ENCODE results near the gene LYSMD2.

LYSMD2 gene

DNA sequence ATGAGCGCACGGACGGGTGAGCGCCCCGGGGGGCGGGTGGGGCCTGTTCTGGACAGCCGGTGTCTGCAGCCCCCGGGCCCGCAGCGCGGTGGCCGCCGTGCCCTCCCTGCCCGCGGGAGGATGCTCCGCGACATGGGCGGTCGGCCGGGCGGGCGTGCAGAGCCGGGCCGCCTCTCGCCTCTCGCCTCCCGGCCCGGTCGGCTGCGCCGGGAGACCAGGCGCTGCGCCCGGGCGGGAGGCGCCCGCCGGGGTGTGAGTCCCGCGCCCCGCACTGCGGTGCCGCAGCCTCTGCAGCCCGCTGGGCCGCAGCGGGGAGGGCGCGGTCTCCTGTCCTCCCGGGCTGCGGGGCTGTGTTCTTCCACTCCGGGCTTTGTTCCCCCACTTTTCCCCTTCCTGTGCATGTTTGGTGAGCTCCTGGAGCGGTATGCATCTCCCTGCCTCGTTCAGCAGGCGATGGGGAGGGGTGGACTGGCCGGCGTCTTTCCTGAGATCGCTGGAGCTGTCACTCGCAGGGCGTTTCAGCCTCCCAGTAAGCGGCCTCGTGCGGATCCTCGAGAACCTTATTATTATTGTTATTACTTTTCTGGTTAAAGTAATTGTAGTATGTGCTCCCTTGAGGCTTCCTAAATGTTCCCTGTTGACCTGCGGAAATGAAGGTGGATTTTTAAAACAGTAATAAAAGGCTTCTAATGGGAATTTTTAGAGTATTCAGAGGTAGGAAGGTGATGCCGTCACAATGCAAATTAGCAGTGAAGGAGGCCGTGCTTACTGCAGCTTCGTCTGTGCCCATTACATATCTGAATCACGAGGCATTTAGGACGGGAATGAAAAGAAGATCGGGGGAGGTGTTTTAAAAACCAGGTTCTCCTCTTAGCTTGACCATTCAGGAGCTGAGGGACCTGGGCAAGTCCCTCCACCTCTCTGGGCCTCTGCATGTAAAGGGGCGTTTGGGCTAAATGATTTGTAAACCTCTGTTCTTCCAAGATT is 14.5 kb upstream of the LYSMD2 start:
- DNase-seq = peak; percentile 43

DNA sequence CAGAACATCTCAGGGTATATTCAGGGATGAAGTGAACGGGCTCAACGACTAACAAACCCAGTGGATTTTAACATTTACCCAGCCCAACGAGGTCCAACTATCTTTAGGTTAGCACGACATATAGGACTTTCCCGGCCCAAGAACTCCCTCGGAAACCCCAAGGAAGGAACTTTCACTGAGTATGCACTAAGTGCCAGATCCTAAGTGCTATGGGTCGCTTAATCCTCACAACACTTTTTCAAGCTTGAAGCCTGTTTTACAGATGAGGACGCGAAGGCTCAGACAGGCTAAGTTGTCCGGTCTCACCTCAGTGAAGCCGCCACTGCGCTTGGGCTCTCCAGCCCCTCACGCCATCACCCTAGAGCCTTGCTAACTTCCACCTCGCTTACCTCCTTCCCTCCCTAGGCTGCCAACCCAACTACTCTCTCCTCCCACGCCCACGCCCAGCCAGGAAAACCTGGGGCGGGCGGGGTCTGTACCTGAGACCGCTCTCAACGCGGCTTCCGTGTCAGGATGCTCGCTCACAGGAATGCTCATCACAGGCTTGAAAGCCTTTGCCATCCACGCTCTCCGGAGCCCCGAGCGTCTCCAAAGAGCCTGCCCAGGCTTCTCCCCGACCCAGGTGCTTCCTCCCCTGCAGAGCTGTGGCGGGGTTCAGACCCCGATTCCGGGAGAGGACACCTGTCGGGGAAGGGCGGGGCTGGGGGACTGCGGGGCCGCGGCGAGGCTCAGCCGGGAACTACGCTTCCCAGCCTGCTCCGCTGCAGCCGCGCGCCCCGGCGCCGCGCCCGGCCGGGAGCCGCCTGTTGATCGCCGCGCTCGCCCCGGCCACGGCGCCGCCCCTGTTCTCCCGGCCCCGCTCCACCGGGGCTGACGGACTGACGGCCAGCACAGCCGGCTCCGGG is 13.6 kb upstream of the LYSMD2 start, which contains the start of gene TMOD2:
Gene TMOD2 (plus strand): TSS at position 806 of the 905 bp plus-strand sequence. CDS start 14,845 bp downstream, outside the sequence.
- DNase-seq = peak; percentile 62

DNA sequence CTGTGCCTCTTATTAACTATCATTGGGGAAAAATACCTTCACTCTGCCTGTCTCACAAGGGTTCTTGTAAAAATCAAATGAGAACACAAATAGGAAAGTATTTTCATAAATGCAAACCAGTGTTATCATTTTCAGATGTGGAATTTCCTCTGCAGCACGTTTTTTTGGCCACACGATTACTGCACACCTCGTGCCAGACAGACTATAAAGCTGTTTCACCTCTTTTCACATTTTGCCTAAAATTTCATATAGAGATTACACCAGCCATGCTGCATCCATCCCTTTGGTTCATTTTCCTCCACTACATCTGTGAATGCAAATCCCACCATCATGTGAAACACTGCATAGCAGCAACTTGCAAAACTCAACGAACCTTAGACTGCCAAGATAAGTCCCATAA is 12.7 kb upstream of the LYSMD2 start:
- no peak for DNase-seq

DNA sequence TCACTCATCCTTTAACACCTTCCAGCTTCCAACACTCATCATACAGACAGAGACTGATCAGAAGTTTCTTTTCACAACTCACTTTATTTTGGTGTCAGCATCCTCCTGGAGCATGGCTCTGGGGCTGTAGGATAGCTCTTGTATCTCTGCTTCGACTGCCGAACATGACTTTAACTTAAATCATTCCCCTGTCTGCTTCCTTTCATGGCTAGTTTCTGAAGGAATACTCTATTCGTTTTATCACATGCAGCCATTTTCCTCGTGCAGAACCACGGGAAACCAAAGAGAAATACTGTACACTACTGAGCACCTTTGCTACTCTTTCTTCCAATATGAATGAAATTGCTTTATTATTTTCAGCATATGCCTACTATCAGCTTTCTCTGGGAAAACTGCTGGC is 11.9 kb upstream of the LYSMD2 start:
- no peak for DNase-seq

DNA sequence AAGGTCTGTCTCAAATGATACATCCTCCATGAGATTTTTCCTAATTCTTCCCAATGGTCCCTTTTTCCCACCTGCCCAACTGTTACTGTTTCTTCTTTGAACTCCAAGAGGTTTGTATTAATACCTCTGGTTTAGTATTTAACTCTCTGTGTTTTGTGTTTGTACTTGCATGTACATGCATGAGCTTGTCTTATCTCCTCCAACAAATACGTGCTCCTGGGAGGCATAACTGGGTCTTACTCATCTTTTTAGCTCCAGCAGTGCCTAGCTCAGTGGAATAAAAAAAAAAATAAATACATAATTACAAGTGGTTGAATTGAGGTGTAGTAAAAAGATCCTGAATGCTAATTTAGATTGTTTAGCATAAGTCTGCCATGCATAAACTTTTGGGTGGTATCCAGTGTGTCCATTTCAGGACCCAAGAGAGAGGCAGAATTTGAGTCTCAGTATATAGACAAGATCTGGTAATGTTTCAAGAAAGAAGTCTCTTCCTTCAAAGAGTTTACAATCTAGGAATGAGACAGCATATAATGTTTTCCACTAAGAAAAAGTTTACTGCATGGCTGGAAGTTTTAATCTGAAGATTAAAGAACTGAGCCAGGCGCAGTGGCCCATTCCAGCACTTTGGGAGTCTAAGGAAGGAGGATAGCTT is 1.7 kb upstream of the LYSMD2 start:
- no peak for DNase-seq

DNA sequence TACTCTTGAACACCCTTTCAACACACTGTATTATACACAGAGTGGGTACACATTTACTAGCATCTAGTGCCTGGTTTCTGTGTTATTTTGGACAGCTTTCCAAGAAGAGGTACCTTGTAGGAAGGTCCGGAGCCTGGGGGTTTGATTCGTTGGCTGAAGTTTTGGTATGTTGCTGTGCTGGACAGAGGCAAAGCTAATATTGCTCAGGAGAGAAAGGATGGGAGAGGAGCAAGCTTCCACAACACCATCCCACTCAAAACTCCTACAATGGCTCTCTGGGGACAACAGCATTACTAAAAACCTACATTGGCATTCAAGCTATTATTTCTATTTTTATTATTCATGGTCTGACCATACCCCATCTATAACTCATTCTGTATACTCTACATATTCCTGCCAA is 1.1 kb upstream of the LYSMD2 start:
- DNase-seq = no peak

DNA sequence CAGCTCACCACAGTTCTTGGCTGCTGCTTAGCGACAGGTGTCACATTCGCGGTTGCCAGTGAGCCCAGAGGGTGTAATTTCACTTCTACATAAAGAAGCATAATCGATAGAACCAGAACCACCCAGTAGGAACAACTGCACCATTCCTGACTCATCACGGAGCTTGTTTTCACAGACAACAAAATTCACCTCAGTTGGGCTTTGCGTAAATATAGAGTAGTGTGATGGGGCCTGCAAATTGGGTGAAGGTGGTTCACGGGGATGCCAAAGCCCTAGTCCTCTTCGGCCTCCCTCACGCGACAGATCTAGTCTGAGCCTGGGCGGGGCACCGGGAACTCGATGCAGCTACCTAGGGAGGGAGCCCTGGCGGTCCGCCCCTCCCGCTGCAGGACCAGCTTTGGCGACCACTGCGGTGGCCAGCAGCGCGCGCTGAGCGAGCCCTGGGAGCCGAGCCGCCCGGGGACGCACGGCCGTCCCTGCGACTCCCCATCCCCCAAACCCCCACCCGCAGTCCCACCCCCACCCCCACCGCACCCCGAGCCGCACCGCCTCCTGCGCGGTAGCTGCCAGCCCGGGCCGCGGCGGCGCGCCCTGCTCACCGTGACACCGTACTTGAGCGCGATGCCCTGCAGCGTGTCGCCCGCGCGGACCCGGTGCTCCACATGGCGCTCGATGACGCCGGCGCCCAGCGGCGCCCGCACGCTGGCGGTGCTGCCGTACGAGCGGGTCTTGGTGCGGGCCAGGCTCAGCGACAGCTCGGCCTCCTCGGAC is 519 bp downstream of the LYSMD2 start:
- DNase-seq = peak; percentile 14

DNA sequence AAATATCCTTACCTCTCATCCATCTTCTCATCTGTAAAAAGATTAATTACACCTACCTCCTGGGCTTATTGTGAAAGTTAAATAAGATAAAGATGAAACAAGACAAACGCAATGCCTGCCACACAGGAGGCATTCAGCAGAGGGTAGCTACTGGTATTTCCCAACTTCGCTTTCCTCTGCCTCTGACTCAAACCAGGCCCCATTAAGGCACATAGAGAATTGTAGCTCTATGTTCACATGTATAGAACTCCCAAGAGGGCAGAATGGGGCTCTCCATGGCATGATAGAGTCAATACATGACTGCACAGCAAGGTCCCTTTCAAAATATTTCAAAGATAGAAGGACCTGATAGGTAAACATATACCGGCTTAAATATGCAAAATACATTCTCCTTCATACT is 1.4 kb downstream of the LYSMD2 start:
- no peak for DNase-seq

DNA sequence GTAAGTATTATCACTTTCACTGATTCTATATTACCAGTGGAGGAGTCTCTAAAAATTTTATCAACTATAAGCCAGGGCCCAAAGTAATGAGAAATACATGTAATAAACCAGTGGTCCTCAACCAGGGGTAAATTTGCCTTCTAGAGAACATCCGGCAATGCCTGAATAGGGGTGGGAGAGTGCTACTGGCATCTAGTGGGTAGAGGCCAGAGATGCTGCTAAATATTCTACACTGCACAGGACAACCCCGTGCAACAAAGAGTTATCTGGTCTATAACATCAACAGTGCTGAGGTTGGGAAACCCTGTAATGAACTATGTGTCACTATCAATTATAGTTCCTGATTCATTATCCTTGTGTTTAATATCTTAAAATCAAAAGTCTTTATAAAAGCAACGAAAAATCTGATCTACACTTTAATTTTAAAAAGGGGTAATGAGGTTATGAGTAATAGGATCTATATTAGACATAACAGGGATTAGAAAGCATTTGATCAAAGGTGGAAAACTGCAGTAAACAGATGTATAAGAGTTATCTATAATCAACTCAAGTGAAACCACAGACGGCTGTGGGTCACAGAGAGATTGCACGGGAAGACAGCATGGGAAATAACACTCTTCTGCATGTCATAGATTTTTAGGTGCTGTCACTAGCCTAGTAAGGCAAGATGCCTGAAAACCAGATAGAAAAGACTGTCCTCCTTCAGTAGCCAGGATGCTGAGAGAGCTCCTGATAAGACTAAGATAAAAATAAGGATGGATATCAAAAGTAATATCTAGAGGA is 2.0 kb downstream of the LYSMD2 start:
- DNase-seq = no peak

DNA sequence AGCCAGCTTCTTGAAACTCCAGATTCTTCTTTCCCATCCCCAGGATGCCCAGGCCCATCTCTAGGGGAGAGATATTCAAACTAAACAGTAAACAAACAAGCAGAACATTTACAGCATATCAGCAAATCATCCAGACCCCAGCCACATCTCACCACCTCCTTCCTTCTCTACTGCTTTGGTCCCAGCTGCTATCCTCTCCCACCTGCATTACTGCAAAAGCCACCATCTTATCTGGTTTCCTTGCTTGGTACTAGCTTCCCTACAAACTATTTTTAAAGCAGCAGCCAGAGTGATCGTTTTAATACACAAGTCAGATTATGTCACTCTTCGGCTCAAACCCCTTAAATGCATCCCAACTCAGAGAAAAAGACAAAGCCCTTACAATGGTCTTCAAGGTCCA is 4.8 kb downstream of the LYSMD2 start:
- DNase-seq = no peak

DNA sequence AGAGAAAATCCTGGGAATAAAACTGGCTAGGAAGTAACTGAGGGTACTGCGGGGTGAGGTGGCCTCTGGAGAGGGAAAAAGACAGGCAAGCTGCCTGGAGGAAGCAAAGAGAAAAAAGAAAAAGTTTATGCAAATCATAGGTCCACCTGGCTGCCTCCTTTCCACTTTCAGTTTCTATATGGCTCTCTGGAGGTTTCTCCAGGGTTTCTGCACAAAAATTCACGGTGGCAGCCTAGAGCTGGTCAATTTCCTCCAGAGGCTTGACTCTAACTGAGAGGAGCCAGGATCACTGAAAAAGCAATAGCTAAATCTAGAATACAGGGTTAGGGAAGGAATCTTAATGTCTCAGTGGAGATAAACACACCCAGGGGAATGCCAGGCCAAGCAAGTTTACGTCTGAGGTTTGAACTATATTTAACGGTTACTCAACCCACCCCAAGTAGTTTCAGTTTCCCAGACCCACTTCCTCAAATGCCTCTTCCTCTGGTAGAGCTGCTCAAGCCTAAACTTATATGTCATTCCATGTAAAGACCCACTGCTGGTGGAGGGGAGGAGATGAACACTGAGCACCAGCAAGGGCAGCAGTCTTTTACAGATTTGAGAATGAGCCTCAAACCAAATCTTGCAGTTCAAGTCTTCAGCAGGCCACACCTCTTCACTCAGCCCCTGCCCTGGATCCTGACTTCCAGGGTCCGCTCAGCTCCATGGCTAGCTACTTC is 5.7 kb downstream of the LYSMD2 start:
- no peak for DNase-seq

DNA sequence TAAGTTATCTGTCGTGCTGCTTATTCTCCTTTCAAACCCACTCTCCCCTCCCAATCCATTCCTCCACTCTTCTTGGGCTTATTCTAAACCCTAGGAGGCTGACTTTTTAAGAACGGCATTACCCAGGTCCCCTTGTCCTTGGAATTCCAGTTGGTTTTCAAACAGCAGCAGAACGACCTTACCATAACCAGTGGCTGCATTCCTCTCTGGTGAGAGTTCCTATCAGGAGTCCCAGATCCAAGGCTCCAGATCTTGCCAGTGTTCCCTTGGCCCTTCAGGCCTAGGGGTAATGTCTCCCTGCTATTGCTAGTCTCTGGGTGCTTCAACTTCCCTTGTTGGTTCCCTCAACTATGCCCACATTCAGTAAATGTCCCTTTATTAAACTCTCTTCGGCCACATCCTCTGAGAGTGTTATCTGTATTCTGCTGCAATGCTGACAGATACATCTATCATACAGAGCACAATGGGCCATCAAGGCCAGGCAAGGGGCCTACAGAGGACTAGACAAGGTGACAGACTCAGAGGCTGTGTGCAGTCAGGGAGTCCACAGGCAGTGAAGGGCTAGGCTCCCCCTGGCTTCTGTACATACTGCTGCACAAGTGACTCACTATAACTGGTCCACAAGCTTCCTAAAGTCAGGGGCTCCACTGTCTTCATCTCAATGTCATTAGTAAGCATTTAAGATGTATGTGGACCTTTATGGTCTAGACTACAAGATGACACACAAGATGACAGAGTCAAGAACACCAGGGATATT is 10.1 kb downstream of the LYSMD2 start:
- DNase-seq = no peak

DNA sequence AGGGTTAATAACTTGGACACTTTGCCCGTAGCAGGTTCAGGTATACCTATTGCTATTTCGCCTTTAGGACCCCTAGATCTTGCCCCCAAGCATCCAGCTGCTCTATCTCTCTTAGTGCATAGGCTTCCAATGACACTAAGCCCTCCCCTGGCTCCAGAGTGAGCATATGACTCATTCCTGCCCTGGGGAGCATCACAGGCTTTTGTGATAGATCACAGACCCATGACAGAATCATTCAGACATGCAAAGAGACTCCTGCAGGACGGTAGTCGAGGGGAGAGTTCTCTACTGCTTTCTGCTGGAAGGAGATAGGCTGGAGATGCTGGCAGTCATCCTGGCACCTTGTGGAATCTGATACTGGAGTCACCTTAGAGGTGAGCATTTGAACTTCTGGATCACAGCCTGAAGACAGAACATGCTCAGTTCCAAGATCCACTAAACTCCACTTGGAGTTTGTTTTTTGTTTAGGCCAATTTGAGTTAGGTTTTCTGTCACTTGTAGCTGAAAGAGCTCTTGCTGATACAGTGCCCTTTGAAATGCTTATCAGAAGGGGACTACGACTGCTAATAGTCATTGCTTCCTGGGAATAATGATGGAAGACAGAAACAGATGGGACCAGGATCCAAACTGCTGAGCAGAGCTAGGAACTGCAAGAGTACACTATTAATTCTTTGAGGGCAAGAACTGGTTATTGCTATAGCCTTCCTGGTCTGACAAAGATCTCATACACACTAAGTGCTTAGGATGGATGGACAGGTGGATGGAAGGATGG is 11.0 kb downstream of the LYSMD2 start:
- DNase-seq = peak; percentile 14

DNA sequence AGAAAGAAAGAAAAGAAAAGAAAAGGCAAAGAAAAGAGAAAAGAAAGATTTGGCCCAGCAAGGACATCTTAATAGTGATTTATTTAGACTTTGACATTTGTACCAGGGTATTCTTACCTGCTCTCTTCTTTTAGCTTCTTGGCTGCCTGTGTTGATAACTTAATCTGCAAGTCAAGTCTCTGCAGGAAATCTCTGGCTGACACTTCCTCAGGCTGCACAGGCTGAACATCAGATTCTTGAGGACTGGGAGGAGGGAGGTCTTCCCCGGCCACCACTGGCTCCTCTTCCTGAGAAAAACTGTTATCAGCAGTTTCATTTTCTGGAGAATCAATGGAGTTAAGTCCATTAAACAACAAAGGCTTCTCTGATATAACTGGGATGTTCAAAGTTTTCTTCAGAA is 12.8 kb downstream of the LYSMD2 start:
- DNase-seq = no peak

DNA sequence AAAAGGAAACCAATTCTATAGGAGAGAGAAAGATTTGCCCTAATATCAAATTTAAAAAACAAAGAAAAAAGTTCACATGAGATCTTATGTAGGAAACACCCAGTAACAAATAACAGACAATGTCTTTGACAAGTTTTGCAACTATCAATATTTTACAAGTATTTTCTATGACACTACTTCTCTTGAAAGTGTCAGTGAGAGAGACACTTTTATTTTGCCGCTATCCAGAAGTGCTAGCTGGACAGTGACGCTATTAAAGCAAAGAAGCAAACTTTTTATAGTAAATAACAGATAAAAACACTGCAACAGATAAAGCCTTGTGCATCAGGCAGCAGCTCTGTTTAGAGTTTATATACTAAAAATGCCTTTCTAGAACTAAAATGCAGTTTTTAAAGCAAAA is 13.3 kb downstream of the LYSMD2 start:
- no peak for DNase-seq

DNA sequence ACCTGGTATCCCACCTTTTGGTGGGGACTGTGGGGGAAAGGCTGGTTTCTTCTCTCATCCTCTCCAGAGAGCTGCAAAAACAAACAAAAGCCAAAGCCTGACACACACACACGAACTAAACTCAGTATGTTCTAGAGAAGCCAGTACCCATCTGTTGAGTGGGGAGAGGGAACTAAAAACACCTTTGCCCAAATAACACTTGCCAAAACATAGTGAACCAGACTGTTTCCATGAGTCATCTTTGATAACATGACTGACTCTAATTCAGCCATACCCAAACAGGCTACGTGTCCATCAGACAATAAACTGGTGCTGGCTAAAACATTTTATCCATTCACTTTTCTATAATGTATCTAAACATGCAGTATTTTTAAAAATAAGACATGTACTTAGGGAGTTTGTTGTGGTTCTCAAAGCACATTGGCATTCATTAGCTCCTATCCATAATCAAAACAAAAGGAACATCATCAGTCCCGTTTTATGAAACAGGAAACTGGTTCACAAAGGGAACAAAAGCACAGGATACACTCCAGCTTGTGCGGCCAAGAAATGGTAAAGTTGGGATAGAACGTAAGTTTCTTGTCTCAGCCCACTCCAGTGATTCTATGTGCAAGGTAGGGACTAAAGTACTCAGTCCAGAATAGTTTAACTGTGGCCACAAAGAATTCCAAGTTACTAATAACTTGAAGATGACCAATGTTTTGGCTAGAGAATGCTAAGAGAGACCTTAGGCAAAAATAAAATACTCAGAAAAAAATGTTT is 16.1 kb downstream of the LYSMD2 start:
- DNase-seq = no peak

DNA sequence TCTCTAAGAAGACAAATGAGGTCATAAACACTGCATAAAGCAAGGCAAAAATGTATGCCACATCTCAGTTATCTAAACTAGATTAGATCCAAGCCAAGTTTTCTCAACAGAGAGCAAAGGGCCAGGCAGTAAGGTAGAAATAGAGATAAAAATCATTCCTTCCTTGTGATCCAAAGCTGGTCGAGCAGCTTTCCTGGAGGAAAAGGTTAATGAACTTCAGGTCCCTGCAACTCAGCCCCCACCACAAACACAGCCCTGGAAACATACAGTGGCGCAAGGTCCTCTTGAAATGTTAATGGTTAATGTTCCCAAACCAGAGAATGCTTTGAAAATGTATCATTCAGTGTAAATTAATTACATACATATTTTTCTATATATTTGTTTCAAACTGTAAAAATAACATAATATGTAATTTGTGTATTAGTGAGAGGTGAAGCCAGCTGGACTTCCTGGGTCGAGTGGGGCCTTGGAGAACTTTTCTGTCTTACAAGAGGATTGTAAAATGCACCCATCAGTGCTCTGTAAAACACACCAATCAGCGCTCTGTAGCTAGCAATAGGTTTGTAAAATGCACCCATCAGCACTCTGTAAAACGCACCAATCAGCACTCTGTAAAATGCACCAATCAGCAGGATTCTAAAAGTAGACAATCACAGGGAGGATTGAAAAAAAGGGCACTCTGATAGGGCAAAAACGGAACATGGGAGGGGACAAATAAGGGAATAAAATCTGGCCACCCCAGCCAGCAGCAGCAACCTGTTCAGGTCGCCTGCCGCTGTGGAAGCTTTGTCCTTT is 17.1 kb downstream of the LYSMD2 start:
- no peak for DNase-seq

DNA sequence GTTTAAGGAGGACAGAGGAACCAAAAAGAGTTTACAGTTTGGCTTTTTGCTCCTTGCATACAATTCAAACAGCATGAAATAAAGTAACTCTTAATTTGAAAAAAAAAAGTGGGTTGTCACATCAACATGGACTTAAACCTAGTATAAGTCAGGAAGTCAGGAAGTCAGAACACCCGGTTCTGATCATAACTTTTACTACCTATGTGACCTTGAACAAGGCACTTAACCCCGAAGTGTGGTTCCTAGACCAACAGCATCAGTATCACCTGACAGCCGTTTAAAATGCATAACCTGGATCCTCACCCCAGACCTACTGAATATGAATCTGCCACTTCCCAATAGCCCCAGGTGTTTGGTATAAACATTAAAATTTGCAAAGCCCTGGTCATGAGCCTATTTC is 18.7 kb downstream of the LYSMD2 start:
- no peak for DNase-seq
